Psoas muscle (tissue), 8 donors: ENCODE results near the gene DEK. TPM values are rescaled to one million over a fixed set of nuclear protein-coding genes. Genes with fewer than 3 reads are reported as not detected.
A peak's percentile ranks its signal among the peaks of the same experiment; 100 is the strongest.

Experiments used
- ATAC-seq, 4 donors: fragments of 200-7000 bp; cut with Tn5 transposase; one replicate each; pipeline ENCODE4 v1.9.1; 2020; ENCODE audit warnings: moderate library complexity in 3 of 4, mild to moderate bottlenecking in 2 of 4
- DNase-seq, 2 donors: peaks; one replicate each; pipeline ENCODE4 v3.0.0-alpha.2; 2020
- H3K27ac ChIP-seq: fragments of 200-600 bp; one replicate; pipeline ENCODE4 v1.8.0; 2022
- H3K27me3 ChIP-seq, 3 donors: fragments of 200-600 bp in 1 of 3; one replicate each; pipeline versions ENCODE4 v1.6.1 to v1.8.0; 2013 to 2022; ENCODE audit warnings: low read length in 2 of 3, mild to moderate bottlenecking in 2 of 3, moderate library complexity in 1 of 3; ENCODE audit not compliant: insufficient read depth in 3 of 3
- H3K36me3 ChIP-seq, 2 donors: fragments of 200-600 bp in 1 of 2; one replicate each; pipeline versions ENCODE4 v1.6.1 to v1.8.0; 2013 to 2022; ENCODE audit warnings: low read depth in 1 of 2, mild to moderate bottlenecking in 1 of 2, moderate library complexity in 1 of 2; ENCODE audit not compliant: insufficient read depth in 1 of 2
- H3K4me1 ChIP-seq: fragments of 200-600 bp; one replicate; pipeline ENCODE4 v1.8.0; 2022
- H3K4me3 ChIP-seq: fragments of 200-600 bp; one replicate; pipeline ENCODE4 v1.8.0; 2022; ENCODE audit warnings: mild to moderate bottlenecking
- H3K9me3 ChIP-seq: fragments of 200-600 bp; one replicate; pipeline ENCODE4 v1.8.0; 2022
- WGBS, 3 donors: extraction: QIAGEN DNeasy Blood & Tissue Kit; methylation state at CpG; one replicate each; pipeline versions ENCODE4 v1.1.6 to v1.1.7; 2013; 5-methylcytosine and 5-hydroxymethylcytosine counted together
- intact Hi-C, 2 donors: fragments of 100-400 bp; cut with DNase I; formaldehyde crosslinking; loops; one replicate each; pipeline versions ENCODE4 v1.11.0 to v1.14.2; 2022
- polyA plus RNA-seq, 3 donors: library from polyadenylated mRNA; stranded (reverse); fragments of 200-250 nt; gene quantifications; one replicate each; pipeline ENCODE4 v1.2.3, GENCODE V29; 2013
- total RNA-seq, 4 donors: library from RNA; stranded (reverse); fragmentation: NEBNext Ultra II Directional in 2 of 4; extraction: Animal tissue kit (Norgen Biotek cat#: 25700) in 2 of 4; gene quantifications; one replicate each; pipeline versions ENCODE4 v1.2.1 to v1.2.4, GENCODE V29; 2021 to 2023
- TF ChIP-seq, protein P1 (sequence below): fragments of 200-600 bp; IDR thresholded peaks from one replicate; pipeline ENCODE4 v1.8.0; 2022; ENCODE audit warnings: antibody characterized with exemption
- donor health status: healthy with polysubstance abuse.
- donor health status: DM: no; HTN: no; CAD: no; lungs with moderate emphysema.
- donor health status: Bipolar disorder and iron deficiency.
- donor health status: healthy.
- donor health status: DM: yes; HTN: yes; CAD: no.
- donor health status: DM: no; HTN: no; CAD: no.
- donor health status: DM: no; HTN: no; CAD: no.
- donor health status: DM: yes; HTN: yes; CAD: no.

Gene DEK
- total and polyA plus RNA-seq, 7 donors: 28.7 to 91.0 (median 66.1) TPM

DNA sequence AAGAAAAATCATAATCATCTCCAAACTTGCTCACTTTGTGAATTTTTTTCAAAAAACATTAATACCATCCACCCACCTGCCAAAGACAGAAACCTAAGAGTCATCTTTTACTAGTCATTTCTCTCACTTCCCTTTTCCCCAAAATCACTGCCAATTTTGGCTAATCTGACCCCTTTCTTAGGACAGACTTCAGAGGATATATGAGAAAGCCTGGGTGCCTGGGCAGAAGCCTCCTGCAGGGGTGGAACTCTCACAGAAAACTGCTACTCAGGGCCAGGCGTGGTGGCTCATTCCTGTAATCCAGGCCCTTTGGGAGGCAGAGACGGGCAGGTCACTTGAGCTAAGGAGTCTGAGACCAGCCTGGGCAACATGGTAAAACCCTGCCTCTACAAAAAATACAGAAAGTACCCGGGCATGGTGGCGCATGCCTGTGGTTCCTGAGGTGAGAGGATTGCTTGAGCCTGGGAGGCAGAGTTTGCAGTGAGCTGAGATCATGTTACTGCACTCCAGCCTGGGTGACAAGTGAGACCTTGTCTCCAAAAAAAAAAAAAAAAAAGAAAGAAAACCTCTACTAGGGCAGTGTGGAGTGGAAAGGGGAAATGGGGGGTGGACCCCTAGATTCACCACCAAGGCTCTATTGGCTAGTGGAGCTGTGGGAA is 3.8 kb downstream of the DEK start:
- intact Hi-C loops: loop anchor here in 1 of 2 donors (5.0 kb wide), 1 partner anchor 42 kb away; no protein-coding TSS in a partner anchor
- peaks cover 3 to 29% of the 10 kb centered on the region in 2 donors for H3K36me3 ChIP-seq
- ATAC-seq (peak; percentile 55 to 70 (median 62)), DNase-seq (peak in 1 of 2 donors; percentile 62)
- TF ChIP-seq, protein P1, sequence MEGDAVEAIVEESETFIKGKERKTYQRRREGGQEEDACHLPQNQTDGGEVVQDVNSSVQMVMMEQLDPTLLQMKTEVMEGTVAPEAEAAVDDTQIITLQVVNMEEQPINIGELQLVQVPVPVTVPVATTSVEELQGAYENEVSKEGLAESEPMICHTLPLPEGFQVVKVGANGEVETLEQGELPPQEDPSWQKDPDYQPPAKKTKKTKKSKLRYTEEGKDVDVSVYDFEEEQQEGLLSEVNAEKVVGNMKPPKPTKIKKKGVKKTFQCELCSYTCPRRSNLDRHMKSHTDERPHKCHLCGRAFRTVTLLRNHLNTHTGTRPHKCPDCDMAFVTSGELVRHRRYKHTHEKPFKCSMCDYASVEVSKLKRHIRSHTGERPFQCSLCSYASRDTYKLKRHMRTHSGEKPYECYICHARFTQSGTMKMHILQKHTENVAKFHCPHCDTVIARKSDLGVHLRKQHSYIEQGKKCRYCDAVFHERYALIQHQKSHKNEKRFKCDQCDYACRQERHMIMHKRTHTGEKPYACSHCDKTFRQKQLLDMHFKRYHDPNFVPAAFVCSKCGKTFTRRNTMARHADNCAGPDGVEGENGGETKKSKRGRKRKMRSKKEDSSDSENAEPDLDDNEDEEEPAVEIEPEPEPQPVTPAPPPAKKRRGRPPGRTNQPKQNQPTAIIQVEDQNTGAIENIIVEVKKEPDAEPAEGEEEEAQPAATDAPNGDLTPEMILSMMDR: no peak
- H3K27me3 ChIP-seq: no peaks in the 10 kb centered on the region
- WGBS, 3 donors: 23 to 26% (median 24%) methylated on average over 4 of the region's 4 CpGs
- H3K9me3 ChIP-seq: no peaks in the 10 kb centered on the region
- peaks cover 48% of the 10 kb centered on the region for H3K4me1 ChIP-seq
- peak overlapping the region; percentile 88 for H3K4me3 ChIP-seq
- H3K27ac ChIP-seq: peak overlapping the region; percentile 77

DNA sequence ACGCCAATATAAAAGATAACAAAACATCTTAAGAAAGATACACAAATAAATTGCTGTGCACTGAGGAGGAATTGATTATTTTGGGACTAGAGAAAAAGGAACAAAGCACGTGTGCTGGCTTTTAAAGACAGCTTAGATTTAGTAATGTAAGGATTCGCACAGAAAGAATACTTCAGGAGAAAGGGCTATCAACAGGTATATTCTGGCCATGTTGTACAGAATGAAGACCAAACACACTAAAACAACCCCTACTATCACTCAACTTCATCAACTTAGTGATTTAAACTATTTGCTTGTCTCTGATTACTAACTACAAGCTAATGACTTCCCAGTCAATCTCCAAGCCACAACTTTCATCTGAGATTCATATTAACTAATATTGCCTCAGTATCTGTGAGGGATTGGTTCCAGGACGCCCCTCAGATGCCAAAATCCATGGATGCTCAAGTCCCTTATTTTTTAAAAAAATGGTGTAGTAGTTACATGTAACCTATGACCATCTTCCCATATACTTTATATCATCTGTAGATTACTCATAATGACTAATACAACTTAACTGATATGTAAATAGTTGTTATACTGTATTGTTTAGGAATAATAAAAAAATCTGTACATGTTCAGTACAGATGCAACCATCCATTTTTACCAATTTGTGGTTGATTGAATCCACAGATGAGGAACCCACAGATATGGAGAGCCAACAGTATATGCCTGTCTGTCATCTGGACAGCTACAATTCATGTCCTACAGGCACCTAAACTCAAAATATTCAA is 4.5 kb downstream of the DEK start:
- DNase-seq: no peak
- no peak for ATAC-seq
- no peaks in the 10 kb centered on the region for H3K27me3 ChIP-seq
- WGBS, 3 donors: 82 to 90% (median 84%) methylated on average over 4 of the region's 4 CpGs
- peaks cover 48% of the 10 kb centered on the region for H3K4me1 ChIP-seq
- H3K27ac ChIP-seq: peak overlapping the region; percentile 77
- peaks cover 3 to 36% of the 10 kb centered on the region in 2 donors for H3K36me3 ChIP-seq
- intact Hi-C loops: loop anchor here in 1 of 2 donors (5.0 kb wide), 1 partner anchor 42 kb away; no protein-coding TSS in a partner anchor
- TF ChIP-seq, protein P1: no peak
- H3K9me3 ChIP-seq: no peaks in the 10 kb centered on the region
- H3K4me3 ChIP-seq: peak overlapping the region; percentile 21

DNA sequence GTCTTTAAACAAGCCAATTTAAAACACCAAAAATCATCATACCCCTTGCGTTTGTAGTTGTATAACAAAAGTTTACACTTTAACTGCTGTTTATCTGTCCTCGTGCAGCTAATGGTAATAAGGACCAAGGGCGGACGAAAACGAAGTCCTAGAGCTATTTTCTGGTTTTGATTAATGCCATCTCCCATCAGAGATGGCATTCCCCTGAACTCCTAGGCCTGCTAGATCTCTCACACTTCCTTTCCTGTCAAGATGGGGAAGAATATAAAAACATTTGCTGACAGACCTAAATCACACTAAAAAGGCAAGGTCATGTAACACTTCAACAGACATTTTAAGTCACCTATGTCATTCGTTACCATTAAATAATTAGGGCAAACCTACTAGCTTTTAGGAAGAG is 9.5 kb downstream of the DEK start:
- ATAC-seq: no peak
- Histone ChIP-seq H3K4me1 (peaks cover 17% of the 10 kb centered on the region), H3K27me3 (no peaks in the 10 kb centered on the region), H3K36me3 (peaks cover 0 to 81% of the 10 kb centered on the region in 2 donors), H3K4me3 (no peak overlapping the region), H3K9me3 (no peaks in the 10 kb centered on the region), H3K27ac (no peak overlapping the region)
- no peak for DNase-seq
- intact Hi-C loops: no loop called here
- WGBS, 3 donors: 86 to 92% (median 89%) methylated on average over 6 of the region's 6 CpGs
- TF ChIP-seq, protein P1: no peak

DNA sequence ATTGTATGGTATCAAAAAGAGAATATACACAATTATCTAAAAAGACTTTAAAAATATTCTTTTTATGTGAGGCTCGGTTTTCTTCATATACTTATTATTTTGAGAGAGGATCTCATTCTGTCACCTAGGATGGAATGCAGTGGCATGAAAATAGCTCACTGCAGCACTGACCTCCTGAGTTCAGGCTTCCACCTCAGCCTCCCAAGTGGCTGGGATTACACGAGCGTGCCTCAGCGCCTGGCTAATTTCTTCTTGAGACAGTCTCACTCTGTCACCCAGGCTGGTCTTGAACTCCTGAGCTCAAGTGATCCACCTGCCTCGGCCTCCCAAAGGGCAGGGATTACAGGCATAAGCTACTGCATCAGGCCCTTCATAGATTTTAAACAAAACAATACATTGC is 10.7 kb downstream of the DEK start:
- no peaks in the 10 kb centered on the region for H3K27me3 ChIP-seq
- intact Hi-C loops: no loop called here
- no peak overlapping the region for H3K27ac ChIP-seq
- 33 to 82% (median 50%) methylated on average over 5 of the region's 5 CpGs for WGBS, 3 donors
- TF ChIP-seq, protein P1: no peak
- peaks cover 0 to 93% of the 10 kb centered on the region in 2 donors for H3K36me3 ChIP-seq
- peak in 2 of 4 donors; percentile 83 to 85 for ATAC-seq
- DNase-seq: no peak
- H3K9me3 ChIP-seq: no peaks in the 10 kb centered on the region
- peaks cover 8% of the 10 kb centered on the region for H3K4me1 ChIP-seq
- H3K4me3 ChIP-seq: no peak overlapping the region
